Uterus (tissue), 2 donors: ENCODE measurements around the gene GM2A.

ENCODE experiments used
- POLR2A ChIP-seq, 2 donors: fragments of 450-650 bp; IDR thresholded peaks; one replicate each; pipeline ENCODE4 v1.6.1; 2016; ENCODE audit warnings: antibody characterized with exemption in 2 of 2, mild to moderate bottlenecking in 1 of 2, moderate library complexity in 1 of 2
- TF ChIP-seq, protein P1 (sequence below), 4 experiments: fragments of 200-600 bp in 2 of 4; fragments of 450-650 bp in 2 of 4; sonication (generic) in 2 of 4; IDR thresholded peaks; one replicate each; pipeline ENCODE4 v1.5.1; 2016 to 2019; ENCODE audit warnings: antibody characterized with exemption in 4 of 4, mild to moderate bottlenecking in 2 of 4, moderate library complexity in 1 of 4

DNA sequence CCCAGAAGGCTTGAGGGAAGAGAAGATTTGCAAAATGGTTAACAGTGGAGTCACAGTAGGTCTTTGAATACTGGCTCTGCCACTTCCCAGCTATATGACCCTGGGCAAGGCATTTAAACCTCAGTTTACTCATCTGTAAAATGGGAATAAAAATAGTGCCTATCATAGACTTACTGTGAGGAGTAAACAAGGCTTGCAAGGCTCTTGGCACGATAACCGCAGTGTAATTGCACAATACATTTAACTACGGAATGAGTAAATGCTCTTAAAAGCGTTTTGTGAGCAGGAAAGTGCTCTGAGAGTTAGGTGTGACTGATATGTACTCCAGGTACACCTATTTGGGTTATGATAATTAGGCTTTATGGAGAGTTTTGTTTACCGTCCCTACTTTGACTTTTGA, 42.2 kb downstream of the GM2A start:
- TF ChIP-seq POLR2A (IDR thresholded peaks at IDR 0.05): no peak
- TF ChIP-seq, protein P1, sequence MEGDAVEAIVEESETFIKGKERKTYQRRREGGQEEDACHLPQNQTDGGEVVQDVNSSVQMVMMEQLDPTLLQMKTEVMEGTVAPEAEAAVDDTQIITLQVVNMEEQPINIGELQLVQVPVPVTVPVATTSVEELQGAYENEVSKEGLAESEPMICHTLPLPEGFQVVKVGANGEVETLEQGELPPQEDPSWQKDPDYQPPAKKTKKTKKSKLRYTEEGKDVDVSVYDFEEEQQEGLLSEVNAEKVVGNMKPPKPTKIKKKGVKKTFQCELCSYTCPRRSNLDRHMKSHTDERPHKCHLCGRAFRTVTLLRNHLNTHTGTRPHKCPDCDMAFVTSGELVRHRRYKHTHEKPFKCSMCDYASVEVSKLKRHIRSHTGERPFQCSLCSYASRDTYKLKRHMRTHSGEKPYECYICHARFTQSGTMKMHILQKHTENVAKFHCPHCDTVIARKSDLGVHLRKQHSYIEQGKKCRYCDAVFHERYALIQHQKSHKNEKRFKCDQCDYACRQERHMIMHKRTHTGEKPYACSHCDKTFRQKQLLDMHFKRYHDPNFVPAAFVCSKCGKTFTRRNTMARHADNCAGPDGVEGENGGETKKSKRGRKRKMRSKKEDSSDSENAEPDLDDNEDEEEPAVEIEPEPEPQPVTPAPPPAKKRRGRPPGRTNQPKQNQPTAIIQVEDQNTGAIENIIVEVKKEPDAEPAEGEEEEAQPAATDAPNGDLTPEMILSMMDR (IDR thresholded peaks at IDR 0.05): no peak
